Skeletal muscle cell (primary cell): ENCODE results near the gene LRRC4B.

Experiments
- DNase-seq: peaks from one replicate; pipeline ENCODE4 v3.0.0-alpha.2; 2010; ENCODE audit warnings: low read depth
- H3K4me3 ChIP-seq: 2 replicates; pipeline ENCODE4 v1.5.1; 2011; ENCODE audit warnings: low read depth, mild to moderate bottlenecking, control low read depth, low read length, moderate library complexity

The LRRC4B gene

DNA sequence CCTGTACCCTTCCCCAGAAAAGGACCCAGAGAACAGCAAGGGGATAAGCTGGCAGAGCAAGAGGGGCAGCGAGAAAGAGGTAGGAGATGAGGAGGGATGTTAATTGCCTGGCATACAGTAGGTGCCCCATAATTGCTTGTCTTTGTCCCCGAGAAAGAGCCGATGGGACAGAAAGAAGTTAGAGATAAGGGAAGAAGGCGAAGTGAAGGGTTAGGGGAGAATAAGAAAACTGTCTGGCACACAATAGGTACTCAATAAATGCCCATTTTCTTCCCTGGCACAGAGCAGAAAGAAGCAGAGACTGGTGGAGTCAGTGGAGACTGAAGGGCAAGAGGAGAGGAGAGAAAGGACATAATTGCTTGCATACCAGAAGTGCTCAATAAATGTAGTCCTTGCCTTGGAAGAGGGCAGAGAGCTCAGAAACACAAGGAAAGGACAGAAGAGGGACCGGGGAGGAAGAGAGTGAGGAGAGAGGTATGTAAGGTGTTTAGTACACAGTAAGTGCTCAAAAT, 73.2 kb downstream of the LRRC4B start:
- no peak for DNase-seq

DNA sequence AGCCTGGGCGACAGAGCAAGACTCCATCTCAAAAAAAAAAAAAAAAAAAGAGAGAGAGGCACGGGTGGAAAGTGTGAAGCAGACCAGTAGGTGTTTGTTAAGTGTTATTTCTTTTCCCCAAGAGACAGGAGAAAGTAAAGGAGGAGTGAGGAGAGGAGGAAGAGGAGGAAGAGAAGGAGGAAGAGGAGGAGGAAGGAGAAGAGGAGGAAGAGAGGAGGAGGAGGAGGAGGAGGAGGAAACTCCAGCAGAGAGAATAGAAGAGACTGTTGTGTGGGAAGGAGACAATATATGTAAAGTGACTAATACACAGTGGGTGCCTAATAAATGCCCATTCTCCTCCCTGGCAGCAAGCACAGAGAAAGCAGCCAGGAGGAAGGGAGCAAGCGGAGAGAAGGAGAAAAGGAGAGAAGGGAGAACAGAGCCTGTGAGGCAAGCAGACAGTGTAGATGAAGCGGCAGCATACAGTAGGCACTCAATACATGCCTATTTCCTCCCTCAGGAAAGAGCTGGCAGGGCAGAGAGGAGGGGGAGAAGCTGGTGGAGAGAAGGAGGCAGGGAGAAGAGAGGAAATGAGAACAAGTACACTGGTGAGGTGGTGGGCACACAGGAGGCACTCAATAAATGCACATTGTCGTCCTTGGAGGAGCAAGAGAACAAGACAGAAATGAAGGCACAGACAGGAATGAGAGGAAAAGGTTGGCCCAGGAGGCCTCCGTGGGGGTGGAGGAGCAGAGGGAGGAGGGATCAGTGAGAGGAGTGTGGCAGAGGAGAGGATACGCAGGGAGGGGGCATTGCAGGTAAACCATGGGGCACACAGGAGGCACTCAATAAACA, 73.8 kb downstream of the LRRC4B start:
- no peak for DNase-seq
- H3K4me3 ChIP-seq, result no peak overlapping the region

More for the DNA sequence above, 73.2 kb downstream of the LRRC4B start:
- H3K4me3 ChIP-seq, result no peak overlapping the region

DNA sequence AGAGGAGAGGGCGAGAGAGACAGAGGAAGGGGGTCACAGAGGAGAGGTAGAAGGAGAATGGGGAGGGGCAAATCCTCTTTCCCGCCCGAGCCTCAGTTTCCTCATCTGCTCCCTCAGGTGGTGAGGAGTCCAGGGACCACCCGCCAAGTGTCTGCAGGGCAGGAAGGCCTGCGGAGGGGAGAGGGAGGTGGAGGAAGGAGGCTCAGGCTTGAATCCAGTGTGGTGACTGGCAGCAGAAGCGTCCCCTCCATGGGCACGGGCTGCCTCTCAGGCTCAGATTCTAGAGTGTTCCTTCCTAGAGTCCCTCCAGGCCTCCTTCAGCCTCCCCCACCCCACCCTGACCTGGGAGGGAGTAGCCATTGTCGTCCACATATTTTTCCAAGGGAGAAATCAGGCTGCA, 75.1 kb downstream of the LRRC4B start:
- no peak overlapping the region for H3K4me3 ChIP-seq
- no peak for DNase-seq

DNA sequence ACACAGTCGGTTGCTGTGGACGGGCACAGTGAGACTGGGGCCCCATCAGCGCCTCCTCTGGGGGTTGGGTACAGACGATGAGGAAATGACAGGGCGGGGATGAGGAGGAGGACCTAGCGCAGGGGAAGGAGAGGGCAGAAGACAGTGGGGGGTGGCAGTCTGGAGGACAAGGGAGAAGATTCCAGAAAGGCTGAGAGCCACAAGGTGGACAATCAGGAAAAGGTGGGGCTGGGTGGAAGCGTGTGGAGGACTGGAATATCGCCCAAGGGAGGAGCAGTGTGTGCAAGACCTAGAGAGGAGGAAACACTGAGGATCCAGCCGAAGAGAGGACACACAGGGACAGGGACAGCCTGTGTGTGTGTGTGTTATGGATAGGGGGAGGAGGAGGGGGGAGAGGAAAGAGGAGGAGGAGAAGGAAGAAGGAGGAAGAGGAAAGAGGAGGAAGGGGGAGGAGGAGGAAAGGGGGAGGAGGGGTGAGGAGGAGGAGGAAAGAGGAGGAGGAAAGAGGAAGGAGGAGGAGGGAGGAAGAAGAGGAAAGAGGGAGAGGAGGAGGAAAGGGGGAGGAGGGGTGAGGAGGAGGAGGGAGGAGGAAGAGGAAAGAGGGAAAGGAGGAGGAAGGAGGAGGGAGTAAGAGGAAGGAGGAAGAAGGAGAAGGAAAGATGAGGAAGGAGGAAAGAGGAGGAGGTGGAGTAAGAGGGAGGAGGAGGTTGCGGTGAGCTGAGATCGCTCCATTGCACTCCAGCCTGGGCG, 75.8 kb downstream of the LRRC4B start:
- no peak overlapping the region for H3K4me3 ChIP-seq
- no peak for DNase-seq

DNA sequence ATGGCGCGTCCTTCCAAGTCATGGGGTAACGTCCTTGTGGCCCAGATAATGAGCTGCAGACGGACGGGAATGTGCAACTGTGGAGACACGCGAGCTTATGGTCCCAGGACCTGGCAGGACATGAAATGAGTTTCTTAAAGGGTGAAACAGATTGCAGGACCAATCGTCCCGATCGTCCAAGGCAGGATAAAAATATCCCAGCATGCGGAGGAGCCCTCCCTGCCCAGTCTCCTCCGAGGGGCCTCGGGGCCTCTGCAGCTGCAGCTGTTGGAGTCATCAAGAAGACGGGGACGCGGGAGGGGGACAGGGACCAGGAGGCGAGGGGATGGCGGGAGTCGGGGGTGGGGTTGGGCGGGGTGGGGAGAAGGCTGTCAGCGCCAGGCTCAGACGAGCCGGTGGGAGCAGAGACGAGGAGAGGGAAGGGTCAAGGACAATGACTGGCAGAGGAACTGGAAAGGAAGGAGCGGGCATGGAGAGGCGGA, 77.2 kb downstream of the LRRC4B start:
- H3K4me3 ChIP-seq, result no peak overlapping the region
- no peak for DNase-seq

DNA sequence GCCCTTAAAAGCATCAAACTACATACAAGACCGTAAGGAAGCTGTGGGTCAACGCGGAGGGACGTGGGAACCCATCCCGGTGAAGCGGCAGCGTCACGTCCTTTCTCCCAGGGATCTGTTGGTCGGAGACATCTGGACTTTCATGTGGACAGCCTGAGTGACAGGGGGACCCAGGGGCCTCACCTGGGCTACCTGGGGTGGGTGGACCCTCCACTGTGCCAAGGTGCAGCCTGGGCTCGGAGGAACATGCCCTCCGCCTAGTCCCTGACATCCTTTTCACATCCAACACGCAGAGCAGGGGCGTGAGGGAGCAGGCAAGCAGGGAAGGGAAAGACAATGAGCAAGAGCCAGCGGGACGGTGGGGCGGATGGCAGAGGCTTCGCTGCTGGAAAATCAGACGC, 77.8 kb downstream of the LRRC4B start:
- no peak overlapping the region for H3K4me3 ChIP-seq
- no peak for DNase-seq

DNA sequence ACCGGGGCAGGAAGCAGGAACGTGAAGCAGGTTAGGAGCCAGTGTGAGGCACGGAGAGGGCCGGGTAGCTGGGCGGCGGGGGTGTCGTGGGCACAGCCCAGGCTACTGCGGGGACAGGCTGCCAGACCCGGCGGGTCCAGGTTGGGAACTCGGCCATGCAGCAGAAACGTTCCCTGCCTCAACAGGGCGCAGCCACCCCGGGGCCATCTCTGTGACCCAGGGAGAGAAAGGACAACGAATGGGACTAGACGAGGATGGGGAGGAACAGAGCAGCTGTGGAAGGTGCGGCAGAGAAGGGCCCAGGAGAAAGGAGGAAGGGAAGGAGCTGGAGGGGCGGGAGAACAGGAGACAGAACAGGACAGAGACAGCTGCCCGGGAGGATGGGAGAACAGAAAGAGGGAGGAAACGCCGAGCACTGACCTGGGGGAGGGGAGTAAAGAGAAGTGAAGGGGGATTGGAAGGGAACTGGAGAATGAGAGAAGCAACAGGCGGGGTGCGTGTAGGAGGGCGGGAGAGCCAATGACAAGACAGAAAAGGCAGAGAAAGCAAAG, 78.7 kb downstream of the LRRC4B start:
- no peak overlapping the region for H3K4me3 ChIP-seq
- no peak for DNase-seq

DNA sequence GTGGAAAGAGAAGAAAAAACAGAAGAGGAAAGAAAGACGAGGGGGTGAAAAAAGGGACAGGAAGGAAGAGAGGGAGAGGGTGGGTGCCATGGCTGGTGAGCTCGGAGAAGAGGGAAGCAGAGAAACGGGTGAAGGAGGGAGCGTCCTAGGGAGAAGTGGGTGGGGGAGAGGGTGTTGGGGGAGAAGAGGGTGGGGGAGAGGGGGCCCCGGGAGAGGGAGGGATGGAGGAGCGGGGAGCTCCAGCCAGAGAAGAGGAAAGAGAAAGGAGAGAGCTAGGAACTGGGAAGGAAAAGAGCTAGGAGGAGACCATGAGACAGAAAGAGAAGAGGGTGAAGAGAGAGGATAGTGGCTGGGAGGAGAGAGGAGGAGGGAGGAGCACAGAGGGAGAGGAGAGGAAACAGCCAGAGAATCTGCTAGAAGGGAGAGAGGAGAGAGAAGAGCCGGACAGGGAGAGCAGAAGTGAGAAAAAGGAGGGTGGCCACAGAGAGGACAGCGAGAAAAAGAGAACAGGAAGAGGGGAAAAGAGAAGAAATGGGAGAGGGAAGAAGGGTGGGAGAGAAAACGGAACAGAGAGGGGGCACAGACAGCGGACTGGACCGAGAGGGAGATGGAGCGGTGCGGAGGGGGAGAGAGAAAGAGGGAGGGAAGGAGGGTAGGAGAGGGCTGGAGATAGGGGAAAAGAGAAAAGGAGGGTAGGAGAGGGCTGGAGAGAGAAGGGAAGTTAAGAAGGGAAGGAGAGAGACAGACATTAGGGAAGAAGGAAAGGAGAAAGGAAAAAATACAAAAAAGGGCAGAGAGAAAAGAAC, 79.6 kb downstream of the LRRC4B start:
- DNase-seq, result no peak
- H3K4me3 ChIP-seq, result no peak overlapping the region

DNA sequence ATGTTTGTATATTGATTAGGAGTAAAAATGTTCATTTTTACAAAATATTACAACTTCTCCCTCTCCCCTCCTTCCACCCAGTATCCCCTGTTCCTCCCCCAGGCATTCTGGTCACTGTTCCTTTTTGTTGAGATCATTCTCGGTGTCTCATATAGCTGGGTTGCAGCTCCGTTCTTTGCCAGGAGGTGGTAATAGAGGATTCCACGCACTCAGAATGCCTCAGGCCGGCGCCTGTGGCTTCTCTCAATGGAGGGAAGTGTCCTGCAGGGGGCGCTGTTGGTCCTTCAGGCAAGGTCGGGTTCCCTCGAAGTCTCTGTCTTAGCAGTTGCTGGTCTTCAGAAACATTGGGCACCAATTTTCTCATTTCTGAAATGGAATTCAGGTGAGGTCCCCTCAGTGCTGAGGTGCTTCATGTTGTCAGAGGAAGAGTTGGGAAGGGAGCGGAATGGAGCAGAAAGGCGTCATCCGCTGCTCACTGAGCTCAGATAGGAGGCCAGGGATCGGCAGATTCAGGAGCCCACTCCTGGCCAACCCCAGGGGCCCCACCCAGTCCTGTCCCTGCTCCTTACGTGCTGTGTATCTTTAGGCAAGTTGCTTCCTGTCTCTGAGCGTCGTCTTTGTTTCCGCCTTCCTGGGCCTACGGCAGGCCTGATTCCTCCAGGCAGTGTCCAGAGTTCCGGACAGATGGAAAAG, 81.3 kb downstream of the LRRC4B start:
- no peak overlapping the region for H3K4me3 ChIP-seq
- no peak for DNase-seq

DNA sequence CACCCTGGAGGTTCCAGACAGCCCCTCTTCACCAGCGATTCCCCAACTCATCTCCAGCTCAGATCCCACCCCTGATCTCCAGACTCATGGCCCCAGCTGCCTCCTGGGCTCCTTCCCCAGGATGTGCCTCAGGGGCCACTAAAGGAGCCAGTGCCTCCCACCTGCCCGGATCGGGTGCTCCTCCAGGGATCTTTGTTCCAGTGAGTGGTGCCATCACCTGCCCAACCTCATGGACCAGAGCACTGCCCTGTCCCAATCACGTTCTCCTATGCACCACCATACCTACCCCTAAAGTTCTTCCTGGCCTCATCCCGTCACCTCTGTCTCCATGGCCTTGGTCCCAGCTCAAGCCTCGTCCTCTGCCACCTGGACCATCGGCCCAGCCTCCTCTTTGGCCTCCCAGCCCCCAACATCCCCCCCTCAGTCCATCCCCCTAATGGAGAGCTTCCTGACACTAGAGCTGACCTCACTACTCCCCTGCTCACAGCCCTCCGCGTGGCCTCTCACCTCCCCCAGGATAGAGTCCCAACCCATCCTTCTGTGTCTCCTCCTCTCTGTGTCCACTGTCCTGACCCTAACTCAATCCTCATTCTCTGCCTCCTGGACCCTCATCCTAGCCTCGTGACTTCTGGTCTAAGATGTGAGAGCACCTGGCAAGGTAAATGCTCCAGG, 82.8 kb downstream of the LRRC4B start:
- DNase-seq, result no peak

DNA sequence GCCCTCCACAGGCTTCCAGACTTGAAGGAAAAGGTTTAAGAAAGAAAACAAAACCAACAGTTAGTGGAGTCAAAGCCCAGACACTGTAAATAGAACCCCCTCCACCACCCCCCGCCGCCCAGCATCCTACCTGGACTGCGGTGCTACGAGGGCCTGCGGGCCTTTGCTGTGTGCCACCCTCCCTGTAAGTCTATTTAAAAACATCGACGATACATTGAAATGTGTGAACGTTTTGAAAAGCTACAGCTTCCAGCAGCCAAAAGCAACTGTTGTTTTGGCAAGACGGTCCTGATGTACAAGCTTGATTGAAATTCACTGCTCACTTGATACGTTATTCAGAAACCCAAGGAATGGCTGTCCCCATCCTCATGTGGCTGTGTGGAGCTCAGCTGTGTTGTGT, 85.3 kb downstream of the LRRC4B start:
- no peak for DNase-seq
- no peak overlapping the region for H3K4me3 ChIP-seq

More for the DNA sequence above, 82.8 kb downstream of the LRRC4B start:
- no peak overlapping the region for H3K4me3 ChIP-seq

DNA sequence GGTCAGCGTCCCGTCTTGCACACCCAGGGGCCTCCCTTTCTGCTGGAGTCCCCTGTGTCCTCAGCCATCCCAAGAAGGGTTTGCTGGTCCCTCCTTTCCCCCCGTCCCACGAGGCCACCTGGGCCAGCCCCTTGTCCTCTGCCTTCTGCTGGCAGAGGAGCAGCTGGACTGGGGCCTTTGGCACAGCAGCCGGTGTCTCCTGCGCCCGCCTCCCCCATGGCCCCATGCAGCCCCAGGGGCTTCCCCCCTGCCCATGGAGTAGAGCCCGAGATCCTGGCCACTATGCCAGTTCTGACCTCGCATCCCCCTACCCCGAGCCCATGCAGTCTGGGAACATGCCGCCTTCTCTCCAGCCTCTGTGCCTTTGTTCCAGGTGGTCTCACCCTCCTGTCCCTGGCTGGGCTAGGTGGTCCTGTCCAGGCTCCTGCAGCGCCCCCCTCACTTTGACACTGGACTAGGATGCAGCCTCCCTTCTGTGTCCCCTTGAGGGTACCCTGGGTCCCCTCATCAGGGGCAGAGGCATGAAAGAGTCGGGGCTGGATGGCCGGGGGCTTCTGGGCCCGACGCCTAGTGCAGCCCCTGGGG, 85.9 kb downstream of the LRRC4B start:
- DNase-seq, result no peak
- no peak overlapping the region for H3K4me3 ChIP-seq

DNA sequence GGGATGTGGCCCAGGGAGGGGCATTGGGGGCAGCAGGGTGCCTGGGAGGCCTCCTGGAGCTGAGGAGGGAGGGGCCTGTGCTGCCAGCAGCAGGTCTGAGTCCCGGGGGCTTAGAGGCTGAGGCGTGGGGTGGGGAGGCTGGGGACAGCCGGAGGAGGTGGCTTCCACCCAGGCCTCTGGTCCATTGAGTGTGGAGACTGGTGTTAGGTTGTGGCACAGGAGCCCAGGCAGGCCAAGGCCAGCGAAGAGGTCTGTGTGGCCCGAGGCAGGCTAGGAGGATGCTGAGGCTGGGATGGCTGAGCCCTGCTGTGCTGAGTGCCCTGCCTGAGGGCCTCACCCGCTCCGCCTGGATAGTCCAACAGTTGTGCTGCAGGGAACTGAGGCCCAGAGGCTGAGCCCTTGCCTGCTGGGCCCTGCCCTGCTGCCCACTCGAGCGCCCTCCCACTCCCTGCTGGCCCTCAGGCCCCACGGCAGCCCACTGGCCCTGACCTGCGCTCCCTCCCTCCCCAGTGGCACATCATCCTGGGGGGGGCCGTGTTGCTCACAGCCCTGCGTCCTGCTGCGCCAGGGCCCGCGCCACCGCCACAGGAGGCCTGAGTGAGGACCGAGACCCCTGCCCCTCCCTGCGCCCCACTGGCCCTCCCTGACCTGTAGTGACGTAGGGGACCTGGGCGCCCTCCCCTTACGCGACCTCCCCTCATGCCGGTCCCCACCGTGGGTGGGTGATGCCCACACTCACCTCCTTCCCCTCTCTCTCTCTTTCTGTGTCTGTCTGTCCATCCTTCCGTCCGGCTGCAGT, 86.7 kb downstream of the LRRC4B start:
- H3K4me3 ChIP-seq, result no peak overlapping the region
- DNase-seq, result no peak

DNA sequence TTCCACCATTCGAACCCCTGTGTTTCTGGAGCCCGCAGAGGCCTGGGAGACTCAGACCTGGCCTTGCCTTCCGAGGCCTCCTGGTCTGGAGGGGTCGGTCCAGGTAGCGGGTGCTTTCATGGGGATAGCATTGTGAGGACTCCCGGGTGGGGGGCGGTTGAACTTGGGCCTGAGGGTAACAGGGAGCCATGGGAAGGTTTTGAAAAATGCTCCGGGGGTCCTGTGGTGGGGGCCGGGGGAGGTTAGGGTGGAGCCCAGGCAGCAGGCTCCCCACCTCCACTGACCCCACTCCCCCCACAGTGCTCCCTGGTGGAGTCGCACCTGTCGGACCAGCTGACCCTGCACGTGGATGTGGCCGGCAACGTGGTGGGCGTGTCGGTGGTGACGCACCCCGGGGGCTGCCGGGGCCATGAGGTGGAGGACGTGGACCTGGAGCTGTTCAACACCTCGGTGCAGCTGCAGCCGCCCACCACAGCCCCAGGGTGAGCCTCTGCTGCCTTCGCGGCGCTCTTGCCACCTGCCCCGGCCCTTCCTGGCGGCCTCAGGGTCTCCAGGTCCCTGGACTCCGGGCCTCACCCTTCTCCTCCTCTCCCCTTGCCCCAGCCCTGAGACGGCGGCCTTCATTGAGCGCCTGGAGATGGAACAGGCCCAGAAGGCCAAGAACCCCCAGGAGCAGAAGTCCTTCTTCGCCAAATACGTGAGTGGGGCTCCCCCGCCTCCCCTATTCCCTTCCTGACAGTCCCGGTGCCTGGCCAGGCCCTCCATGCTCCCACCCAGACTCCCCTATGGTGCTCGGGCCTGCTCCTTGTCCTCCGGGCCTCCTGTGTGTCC, 87.7 kb downstream of the LRRC4B start:
- DNase-seq, result no peak
- no peak overlapping the region for H3K4me3 ChIP-seq

DNA sequence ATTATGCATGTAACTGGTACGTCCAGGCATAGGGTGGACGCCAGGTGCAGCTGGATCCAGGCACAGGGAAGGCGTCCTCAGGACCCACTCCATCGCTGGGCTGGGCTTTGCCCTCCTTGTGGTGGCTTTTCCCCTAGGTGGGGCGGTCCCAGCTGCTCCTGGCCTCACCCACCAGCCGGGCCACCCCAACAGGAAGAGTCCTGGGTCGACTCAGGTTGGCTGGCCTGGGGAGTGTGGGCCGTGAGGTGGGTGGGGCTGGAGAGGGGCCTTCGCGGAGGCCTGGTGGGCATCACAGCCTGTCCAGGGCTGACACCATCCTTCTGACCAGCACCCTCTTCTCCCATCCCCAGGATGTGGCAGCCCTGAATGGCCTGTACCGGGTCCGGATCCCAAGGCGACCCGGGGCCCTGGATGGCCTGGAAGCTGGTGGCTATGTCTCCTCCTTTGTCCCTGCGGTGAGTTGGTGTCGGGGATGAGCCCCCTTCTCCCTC, 88.4 kb downstream of the LRRC4B start:
- DNase-seq, result no peak
- H3K4me3 ChIP-seq, result no peak overlapping the region
